Endothelial cell (in vitro differentiated cells): ENCODE measurements around the gene SH3BGRL2. TPM values are rescaled to one million over a fixed set of nuclear protein-coding genes. Genes with fewer than 3 reads are reported as not detected.
"Not testable (repeated sequence)": the region's sequence is repeated elsewhere in the genome, so short reads cannot be mapped to it uniquely, and the experiment has no call there.

ENCODE experiments used
- DNase-seq: peaks from one replicate; pipeline ENCODE4 v3.0.0; 2021; ENCODE audit warnings: low spot score
- H3K27ac Mint-ChIP-seq: one replicate; pipeline ENCODE4 v1.8.0; 2021; ENCODE audit warnings: mixed read lengths, inconsistent platforms; ENCODE audit not compliant: unreplicated experiment
- H3K27me3 Mint-ChIP-seq: one replicate; pipeline ENCODE4 v1.8.0; 2021; ENCODE audit warnings: mild to moderate bottlenecking, moderate library complexity, mixed read lengths, inconsistent platforms; ENCODE audit not compliant: unreplicated experiment
- H3K36me3 Mint-ChIP-seq: one replicate; pipeline ENCODE4 v1.8.0; 2021; ENCODE audit warnings: mild to moderate bottlenecking, low read depth, mixed read lengths, inconsistent platforms; ENCODE audit not compliant: unreplicated experiment
- H3K4me1 Mint-ChIP-seq: one replicate; pipeline ENCODE4 v1.8.0; 2021; ENCODE audit warnings: mild to moderate bottlenecking, mixed read lengths, inconsistent platforms; ENCODE audit not compliant: unreplicated experiment
- H3K4me3 Mint-ChIP-seq: one replicate; pipeline ENCODE4 v1.8.0; 2021; ENCODE audit warnings: mild to moderate bottlenecking, mixed read lengths, inconsistent platforms; ENCODE audit not compliant: unreplicated experiment
- H3K9me3 Mint-ChIP-seq: one replicate; pipeline ENCODE4 v1.8.0; 2021; ENCODE audit warnings: mixed read lengths, inconsistent platforms; ENCODE audit not compliant: unreplicated experiment
- total RNA-seq: library from RNA; stranded (reverse); fragmentation: NEBNext Ultra II Directional; extraction: Animal tissue kit (Norgen Biotek cat#: 25700); gene quantifications from one replicate; pipeline ENCODE4 v1.2.1, GENCODE V29; 2021; ENCODE audit not compliant: unreplicated experiment
- TF ChIP-seq, protein P1 (sequence below): fragments of 200-600 bp; sonication (generic); IDR thresholded peaks from one replicate; pipeline ENCODE4 v1.5.0; 2021; ENCODE audit warnings: antibody characterized with exemption; ENCODE audit not compliant: unreplicated experiment

Gene SH3BGRL2
- total RNA-seq, 1 donor from 2014 or later, result 7.0 TPM

DNA sequence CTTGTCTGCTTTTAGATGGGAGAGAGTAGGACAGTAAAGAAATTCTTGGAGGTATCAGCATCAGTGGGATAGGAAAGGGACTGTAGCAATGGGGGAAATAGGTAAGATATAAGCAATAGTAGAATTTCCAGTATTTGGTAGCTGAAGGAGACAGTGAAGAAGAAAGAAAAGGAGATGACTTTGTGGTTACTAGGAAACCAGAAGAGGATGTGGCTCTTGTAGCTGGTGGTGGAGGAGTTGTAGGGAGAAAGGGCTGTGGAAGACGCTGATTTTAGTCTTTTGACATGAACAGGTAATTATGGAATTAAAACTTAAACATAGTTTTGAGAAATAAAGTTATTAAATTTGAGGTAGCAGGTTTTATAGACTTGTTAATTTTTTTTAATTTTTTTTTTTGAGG, 26.1 kb downstream of the SH3BGRL2 start:
- H3K27me3 Mint-ChIP-seq, result peaks cover 6% of the 10 kb centered on the region
- no peaks in the 10 kb centered on the region for H3K4me1 Mint-ChIP-seq
- no peak for DNase-seq
- no peaks in the 10 kb centered on the region for H3K36me3 Mint-ChIP-seq
- TF ChIP-seq, protein P1, sequence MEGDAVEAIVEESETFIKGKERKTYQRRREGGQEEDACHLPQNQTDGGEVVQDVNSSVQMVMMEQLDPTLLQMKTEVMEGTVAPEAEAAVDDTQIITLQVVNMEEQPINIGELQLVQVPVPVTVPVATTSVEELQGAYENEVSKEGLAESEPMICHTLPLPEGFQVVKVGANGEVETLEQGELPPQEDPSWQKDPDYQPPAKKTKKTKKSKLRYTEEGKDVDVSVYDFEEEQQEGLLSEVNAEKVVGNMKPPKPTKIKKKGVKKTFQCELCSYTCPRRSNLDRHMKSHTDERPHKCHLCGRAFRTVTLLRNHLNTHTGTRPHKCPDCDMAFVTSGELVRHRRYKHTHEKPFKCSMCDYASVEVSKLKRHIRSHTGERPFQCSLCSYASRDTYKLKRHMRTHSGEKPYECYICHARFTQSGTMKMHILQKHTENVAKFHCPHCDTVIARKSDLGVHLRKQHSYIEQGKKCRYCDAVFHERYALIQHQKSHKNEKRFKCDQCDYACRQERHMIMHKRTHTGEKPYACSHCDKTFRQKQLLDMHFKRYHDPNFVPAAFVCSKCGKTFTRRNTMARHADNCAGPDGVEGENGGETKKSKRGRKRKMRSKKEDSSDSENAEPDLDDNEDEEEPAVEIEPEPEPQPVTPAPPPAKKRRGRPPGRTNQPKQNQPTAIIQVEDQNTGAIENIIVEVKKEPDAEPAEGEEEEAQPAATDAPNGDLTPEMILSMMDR, result no peak
- H3K4me3 Mint-ChIP-seq, result no peak overlapping the region
- H3K9me3 Mint-ChIP-seq, result no peaks in the 10 kb centered on the region
- no peak overlapping the region for H3K27ac Mint-ChIP-seq

DNA sequence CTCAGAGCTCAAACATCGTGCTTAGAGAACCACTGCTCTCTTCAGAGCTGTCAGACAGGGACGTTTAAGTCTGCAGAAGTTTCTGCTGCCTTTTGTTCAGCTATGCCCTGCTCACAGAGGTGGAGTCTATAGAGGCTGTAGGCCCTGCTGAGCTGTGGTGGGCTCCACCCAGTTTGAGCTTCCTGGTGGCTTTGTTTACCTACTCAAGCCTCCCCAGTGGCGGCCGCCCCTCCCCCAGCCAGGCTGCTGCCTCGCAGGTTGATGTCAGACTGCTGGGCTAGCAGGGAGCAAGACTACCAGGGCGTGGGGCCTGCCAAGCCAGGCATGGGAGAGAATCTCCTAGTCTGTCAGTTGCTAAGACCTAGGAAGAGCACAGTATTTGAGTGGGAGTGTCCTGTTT, 32.5 kb downstream of the SH3BGRL2 start:
- not testable (repeated sequence) for H3K27ac Mint-ChIP-seq, H3K4me3 Mint-ChIP-seq, H3K9me3 Mint-ChIP-seq, DNase-seq, H3K27me3 Mint-ChIP-seq, H3K36me3 Mint-ChIP-seq, H3K4me1 Mint-ChIP-seq

GRCh38 chr6:79665725-79666551, 34.8 kb downstream of the SH3BGRL2 start:
- Mint-ChIP-seq H3K4me3 (no peak overlapping the region), H3K4me1 (peaks cover 3% of the 10 kb centered on the region)

DNA sequence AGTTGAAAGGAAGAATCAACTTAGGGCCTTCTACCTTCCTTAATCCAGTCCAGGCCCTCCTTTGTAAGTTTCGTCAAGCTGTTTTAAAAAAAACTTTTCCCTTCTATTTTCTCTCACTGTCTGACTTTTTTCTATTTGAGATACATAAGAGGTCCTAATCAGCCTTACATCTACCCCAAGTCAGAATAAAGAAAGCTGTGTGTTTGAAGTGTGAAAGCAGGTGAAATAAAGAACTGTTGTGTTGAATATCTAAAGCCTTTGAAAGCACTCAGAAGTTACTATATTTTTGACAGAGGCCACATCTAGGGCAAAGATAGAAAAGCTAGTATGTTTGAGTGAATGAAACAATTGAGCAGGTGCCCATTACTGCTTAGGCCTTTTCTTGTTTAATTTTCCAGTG, 35.5 kb downstream of the SH3BGRL2 start:
- H3K27me3 Mint-ChIP-seq, result peaks cover 1% of the 10 kb centered on the region
- H3K27ac Mint-ChIP-seq, result no peak overlapping the region
- no peaks in the 10 kb centered on the region for H3K9me3 Mint-ChIP-seq
- no peak for DNase-seq
- H3K4me1 Mint-ChIP-seq, result peaks cover 9% of the 10 kb centered on the region
- TF ChIP-seq, protein P1, result no peak
- H3K36me3 Mint-ChIP-seq, result no peaks in the 10 kb centered on the region
- H3K4me3 Mint-ChIP-seq, result no peak overlapping the region

More at GRCh38 chr6:79665725-79666551, 34.8 kb downstream of the SH3BGRL2 start:
- no peaks in the 10 kb centered on the region for H3K36me3 Mint-ChIP-seq
- H3K27ac Mint-ChIP-seq, result no peak overlapping the region
- no peaks in the 10 kb centered on the region for H3K9me3 Mint-ChIP-seq
- DNase-seq, result no peak
- peaks cover 1% of the 10 kb centered on the region for H3K27me3 Mint-ChIP-seq
- TF ChIP-seq, protein P1, result no peak

GRCh38 chr6:79668381-79668780, 37.3 kb downstream of the SH3BGRL2 start:
- H3K9me3 Mint-ChIP-seq, result no peaks in the 10 kb centered on the region
- H3K27me3 Mint-ChIP-seq, result no peaks in the 10 kb centered on the region
- no peak for DNase-seq
- H3K4me3 Mint-ChIP-seq, result no peak overlapping the region
- H3K36me3 Mint-ChIP-seq, result no peaks in the 10 kb centered on the region
- H3K27ac Mint-ChIP-seq, result no peak overlapping the region
- peaks cover 12% of the 10 kb centered on the region for H3K4me1 Mint-ChIP-seq
- TF ChIP-seq, protein P1, result no peak
